HG03097 (cell line): ENCODE results near the gene CLIC6.

ENCODE experiments used
- ATAC-seq: cut with Tn5 transposase; IDR thresholded peaks from one replicate; pipeline ENCODE4 v1.9.1; 2021; ENCODE audit not compliant: unreplicated experiment, low FRiP score

CLIC6 gene

GRCh38 chr21:34722684-34723300, 54.0 kb downstream of the CLIC6 start:
- no peak for ATAC-seq

GRCh38 chr21:34724131-34724856, 55.5 kb downstream of the CLIC6 start:
- ATAC-seq, result no peak

DNA sequence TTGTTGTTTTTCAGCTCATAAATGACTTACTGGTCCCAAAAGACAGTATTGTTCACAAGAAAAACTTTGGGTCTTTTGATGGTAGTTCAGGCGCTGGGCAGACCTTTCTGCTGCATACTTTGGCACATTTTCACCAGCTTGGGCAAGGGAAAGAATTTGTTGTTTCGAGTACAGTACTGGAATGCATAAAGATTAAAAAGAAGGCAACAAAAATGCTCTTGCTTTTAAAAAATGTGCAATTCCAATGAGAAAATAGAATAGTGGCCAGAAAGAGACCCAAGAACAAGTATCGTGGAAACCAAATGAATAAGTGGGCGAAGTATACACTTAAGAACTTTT, 56.0 kb downstream of the CLIC6 start:
- no peak for ATAC-seq

DNA sequence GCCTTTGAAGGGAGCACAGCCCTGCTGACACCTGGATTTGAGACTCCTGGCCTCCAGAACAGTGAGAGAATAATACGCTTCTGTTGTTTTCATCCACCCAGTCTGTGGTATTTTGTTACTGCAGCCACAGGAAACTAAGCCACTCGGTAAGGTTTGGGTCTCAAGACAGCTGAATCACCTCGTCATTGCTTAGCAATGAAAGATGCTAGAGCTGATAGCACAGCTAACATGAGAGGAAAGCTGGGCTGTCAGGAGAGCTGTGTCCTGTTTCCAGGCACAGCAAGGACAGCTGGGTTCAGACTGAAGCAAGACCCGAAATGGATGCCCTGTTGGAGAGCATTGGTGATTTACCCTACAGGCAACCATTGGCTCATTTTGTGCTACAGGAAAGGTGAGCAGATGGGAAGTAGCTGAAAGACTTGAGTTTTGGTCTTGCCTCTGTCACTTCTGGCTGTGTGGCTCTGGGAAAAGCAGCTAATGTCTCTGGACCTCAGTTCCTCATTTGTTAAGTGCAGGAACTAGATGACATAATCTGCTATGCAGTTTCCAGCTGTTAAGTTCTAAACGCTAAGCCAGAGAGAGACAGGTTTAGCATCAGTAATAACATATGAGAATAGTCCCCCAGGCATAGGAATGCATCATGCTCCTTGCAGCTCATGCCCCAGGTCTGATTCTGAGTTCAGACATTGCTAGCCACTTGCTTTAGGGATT, 58.0 kb downstream of the CLIC6 start:
- ATAC-seq, result no peak

GRCh38 chr21:34728479-34728878, 59.7 kb downstream of the CLIC6 start:
- no peak for ATAC-seq

DNA sequence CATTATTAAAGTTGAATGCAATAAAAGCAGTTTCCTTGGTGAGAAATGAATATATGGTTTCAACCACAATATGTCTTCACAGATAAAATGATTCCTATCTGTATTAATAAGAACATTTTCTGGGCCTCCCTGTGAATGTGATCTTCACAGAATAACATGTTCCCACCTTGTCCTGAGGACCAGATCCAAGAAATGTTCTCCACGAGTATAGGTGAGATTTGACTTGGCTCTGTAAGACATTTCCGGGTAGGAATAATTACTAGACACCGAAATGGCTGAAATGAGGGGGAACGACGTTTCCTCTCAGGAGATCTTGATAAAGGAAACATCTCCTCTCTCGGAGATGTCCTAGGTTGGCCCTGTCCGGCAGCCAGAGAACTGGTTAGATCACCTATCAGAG, 61.4 kb downstream of the CLIC6 start:
- ATAC-seq, result no peak

DNA sequence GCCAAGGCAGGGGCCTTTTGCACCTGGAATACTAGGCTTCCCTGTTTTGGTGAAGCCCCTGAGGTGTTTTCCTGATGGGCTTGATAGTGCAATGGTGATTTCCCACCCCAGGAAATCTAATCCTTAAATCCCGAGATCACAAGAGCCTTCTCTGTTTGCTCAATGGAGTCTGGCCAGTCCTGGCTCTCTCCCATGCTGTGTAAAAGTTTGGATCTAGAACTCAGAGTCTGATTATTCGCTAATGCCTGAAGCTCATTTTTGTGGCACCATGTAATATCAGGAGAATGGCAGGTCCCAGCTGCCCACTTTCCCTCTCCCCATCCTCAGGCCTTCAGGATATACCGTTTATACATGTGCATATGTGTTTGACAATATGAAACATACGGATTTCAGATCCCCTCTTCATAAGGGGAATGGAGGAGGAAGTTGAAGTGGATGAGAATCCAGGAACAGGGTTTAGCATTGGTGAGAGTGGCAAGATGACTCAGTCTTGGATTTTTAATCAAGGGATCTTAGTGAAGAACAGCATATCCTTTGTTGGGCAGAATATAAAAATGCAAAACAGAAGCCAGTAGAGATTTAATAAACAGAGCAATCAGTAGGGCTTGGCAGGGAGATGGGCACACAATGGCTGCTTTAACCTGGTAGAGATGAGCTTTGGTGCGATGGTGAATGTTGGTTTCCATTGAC, 62.1 kb downstream of the CLIC6 start:
- no peak for ATAC-seq

GRCh38 chr21:34732388-34732821, 63.6 kb downstream of the CLIC6 start:
- no peak for ATAC-seq

GRCh38 chr21:34733852-34734251, 65.1 kb downstream of the CLIC6 start:
- ATAC-seq, result no peak

DNA sequence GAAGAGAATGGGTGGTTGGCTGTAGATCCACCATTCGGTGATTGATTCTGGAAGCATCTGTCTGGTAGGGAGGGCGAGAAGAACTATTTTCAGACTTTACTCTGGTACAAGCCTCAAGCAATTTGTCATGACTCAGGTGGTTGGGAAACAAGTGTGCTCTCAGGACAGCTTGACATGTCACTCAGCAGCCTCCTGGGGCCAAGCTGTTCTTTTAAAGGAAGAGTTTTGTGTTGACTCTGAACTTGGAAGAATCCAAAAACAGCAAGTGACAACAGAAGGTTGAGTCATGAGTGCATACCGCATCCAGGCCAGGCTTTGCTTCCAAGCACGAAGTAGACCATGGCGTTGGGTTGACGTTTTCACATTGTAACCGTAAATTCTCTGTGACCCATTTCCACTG, 65.9 kb downstream of the CLIC6 start:
- ATAC-seq, result no peak

DNA sequence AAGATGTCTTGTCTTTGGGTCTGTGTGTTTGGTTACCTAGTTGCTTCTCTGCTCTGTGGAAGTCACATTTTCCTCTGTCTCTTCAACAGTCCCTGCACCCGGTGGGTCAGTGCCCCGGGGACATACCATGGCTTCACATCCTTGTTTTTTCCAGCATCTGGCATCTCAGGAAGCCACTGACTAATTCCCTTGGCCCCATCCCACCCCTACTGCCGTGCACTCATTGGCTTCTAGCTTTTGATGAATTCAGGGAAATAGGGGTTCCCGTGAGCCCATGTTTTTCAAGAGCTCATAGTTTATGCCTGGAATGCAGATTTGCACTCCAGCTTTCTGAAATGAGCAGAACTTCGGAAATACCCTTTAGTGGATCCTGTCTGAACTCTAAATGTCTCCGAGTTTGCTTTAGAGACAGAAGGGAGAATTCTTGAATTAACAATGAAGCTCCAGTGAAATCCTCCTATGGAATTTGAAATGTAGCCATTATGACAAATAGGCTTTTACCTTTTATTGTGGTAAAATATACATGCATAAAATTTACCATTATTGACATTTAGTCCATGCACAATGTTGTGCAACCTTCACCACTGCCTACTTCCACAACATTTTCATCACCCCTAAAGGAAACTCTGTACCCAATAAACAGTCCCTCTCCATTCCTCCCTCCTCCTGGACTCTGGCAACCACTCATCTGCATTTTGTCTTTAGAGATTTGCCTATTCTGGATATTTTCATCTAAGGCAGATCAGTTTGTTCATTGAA, 67.5 kb downstream of the CLIC6 start:
- no peak for ATAC-seq

DNA sequence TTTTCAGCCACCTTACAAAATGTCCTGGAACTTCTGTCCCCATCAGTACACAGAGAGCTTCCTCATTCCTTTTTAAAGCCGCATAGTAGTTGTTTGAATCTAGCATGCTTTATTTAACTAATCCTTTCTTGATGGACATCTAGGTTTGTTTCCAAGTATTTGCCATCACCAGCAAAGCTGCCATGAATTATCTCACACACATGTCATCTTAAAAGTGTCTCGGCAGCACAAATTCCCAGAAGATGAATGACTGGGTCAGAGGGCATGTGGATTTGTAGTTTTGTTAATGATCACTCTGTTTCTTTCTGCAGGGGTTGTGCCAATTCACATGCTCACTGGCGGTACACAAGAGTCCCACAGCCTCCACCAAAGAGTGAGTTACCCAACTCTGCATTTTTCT, 68.3 kb downstream of the CLIC6 start:
- no peak for ATAC-seq

DNA sequence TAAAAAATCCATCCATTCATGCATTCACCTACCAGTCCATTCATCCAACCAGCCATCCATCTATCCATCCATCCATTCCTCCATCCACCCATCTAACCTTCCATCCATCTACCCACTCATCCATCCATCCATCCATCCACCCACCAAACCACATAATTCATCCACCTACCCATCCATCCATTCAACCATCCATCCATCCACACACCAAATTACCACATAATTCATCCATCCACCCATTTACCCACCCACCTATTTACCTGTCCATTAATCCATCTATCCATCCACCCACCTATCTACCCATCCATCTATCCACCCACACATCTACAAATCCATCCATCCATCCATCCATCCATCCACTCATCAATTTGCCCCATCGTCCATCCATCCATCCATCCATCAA, 71.4 kb downstream of the CLIC6 start:
- ATAC-seq, result no peak

DNA sequence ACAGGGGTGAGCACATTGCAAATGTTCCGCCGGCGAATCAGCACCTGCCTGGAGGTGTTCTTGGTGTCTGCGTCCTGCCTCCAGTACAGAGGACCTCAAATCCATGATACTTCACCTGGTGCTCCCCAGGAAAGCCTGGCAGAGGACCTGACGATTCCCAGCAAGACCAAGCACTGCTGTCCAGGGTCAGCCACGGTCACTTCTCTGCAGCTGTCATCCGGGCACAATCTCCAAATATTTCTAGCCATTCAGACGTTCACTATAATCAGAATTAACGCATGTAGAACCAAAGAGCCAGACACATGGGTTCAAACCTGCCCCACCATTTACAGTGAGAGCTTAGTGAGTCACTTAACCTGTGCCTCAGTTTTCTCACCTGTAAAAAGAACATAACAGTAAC, 74.5 kb downstream of the CLIC6 start:
- no peak for ATAC-seq

DNA sequence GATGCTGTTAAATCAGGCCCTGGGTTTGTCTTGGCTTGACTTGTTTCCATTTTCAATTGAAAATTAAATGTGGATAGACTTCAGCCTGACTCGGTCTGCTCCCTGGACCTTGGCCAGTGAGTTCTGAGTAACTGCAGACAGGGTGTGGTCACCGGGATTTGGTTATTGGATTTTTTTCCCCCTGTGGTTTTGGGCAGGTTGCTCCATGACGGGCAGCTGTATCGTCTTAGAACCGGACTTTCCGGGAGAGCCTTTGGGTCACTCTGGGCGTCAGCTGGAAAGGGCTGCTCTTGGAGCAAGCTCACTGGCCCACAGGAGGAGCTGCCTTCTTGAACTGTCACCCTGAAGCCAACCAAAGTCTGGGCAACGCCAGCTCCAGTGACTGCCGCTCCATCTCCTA, 75.0 kb downstream of the CLIC6 start:
- no peak for ATAC-seq

DNA sequence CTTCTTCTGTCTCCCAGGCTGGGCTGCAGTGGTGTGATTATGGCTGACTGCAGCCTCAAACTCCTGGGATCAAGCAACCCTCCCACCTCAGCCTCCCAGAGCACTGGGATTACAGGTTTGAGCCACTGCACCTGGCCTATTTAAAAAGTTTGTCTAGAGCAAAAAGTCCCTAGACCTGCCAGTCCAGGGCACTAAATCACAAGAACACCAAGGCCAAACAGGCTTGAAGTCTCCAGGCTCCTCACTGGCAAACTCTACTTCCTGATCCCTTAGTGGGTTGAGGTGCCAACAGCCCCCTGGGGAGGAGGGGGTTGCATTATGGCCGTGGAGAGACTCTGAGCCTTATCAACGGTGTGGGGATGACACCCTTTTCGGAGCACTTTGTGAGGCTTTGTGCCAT, 76.0 kb downstream of the CLIC6 start:
- no peak for ATAC-seq

GRCh38 chr21:34745557-34746255, 76.9 kb downstream of the CLIC6 start:
- ATAC-seq, result peak; percentile 64

DNA sequence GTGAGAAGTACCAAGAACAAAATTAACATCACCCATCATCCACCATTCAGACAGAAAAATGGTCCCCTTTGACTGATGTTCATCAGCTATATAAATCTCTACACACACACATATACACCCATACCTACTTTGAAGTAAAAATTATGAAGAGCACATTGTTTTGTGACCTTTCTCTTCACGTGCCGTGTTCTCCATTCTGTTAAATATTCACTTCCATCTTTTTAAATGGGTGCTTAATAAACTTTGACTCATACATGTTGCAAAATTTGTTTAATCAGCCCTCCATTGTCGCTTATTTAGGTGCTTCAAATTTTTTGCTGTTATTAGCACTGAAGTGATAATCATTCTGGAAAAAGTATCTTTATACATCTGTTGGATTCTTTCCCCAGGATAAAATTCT, 80.1 kb downstream of the CLIC6 start:
- no peak for ATAC-seq

GRCh38 chr21:34754690-34755647, 86.2 kb downstream of the CLIC6 start:
- ATAC-seq, result no peak
